Measurements from ENCODE around the gene MAD1L1. TPM values are rescaled to one million over a fixed set of nuclear protein-coding genes. Genes with fewer than 3 reads are reported as not detected.

MAD1L1 gene
- total and polyA plus RNA-seq, 2 donors (not counting 3 experiments of a cell fraction or from before 2014, with no cell fraction given) = 34.1 to 42.3 TPM

- Histone ChIP-seq H3K27me3 (ENCODE audit: control insufficient read depth in 2 of 2, insufficient read depth in 2 of 2, low read length in 2 of 2) (no peaks in the 10 kb centered on the region), H3K9ac (replicated peaks; ENCODE audit: extremely low read depth, insufficient read depth, low read length) (no peak overlapping the region), H4K20me1 (replicated peaks; ENCODE audit: control insufficient read depth, extremely low read depth, insufficient read depth, low read length) (no peaks in the 10 kb centered on the region), H3K9me1 (replicated peaks; ENCODE audit: control insufficient read depth, extremely low read depth, insufficient read depth, low read length) (no peaks in the 10 kb centered on the region), H2AFZ (ENCODE audit: low read depth, low read length) (no peak overlapping the region), H3K4me1 (ENCODE audit: control insufficient read depth, extremely low read depth, insufficient read depth, low read length) (no peaks in the 10 kb centered on the region), H3K9me3 (replicated peaks; ENCODE audit: control insufficient read depth, insufficient read depth, low read length) (no peaks in the 10 kb centered on the region), H3K79me2 (ENCODE audit: control insufficient read depth, insufficient read depth, low read length) (no peaks in the 10 kb centered on the region), H3K4me2 (ENCODE audit: insufficient read depth, low read length) (no peak overlapping the region), H3K27ac (ENCODE audit: insufficient read depth, low read depth, low read length) (no peak overlapping the region), H3K36me3 (ENCODE audit: control insufficient read depth in 2 of 2, extremely low read depth in 1 of 2, insufficient read depth in 2 of 2, low read length in 2 of 2) (no peaks in the 10 kb centered on the region), H3K4me3 (replicated peaks in 1 of 3; ENCODE audit: insufficient read depth in 1 of 3, low read depth in 1 of 3, low read length in 3 of 3) (no peak overlapping the region)
- BruUV-seq (replicated peaks) = no TSS peak
- dilution Hi-C loops (cut with MboI; ENCODE audit: extremely low pct_ligation_motif_present, low sequenced_read_pairs) (no loop called here), intact Hi-C loops (cut with micrococcal nuclease) (no loop called here)
- TF ChIP-seq POLR2AphosphoS5 (IDR thresholded peaks at IDR 0.05; ENCODE audit: insufficient read depth, low read depth, low read length) (no peak), MYC (IDR thresholded peaks at IDR 0.05; ENCODE audit: low read depth, low read length) (no peak), EZH2 (IDR thresholded peaks at IDR 0.05; ENCODE audit: borderline replicate concordance, low read depth, low read length, severe bottlenecking) (no peak), CTCF (IDR thresholded peaks at IDR 0.05; ENCODE audit: extremely low read depth in 1 of 2, insufficient read depth in 1 of 2, low read depth in 1 of 2, low read length in 2 of 2) (no peak), FOS (IDR thresholded peaks at IDR 0.05; ENCODE audit: borderline replicate concordance, insufficient read depth, low read length) (no peak), GATA2 (IDR thresholded peaks at IDR 0.05; ENCODE audit: insufficient read depth, insufficient read length, low read depth, low read length) (no peak), MAX (IDR thresholded peaks at IDR 0.05; ENCODE audit: insufficient read depth, insufficient read length) (no peak), POLR2A (IDR thresholded peaks at IDR 0.05; ENCODE audit: low read depth, low read length) (no peak), JUN (IDR thresholded peaks at IDR 0.05; ENCODE audit: borderline replicate concordance, insufficient read depth, insufficient read length, low read depth) (no peak)
- FAIRE-seq = no peak
- no peak for DNase-seq (ENCODE audit: low read depth, low spot score)
- POLR2A ChIA-PET = no interaction called here
- CTCF ChIA-PET = no interaction called here
These were observed 50.3 kb downstream of the MAD1L1 start for GRCh38 chr7:2182461-2182860.
